Subcutaneous abdominal adipose tissue (tissue), 5 donors: Measurements from ENCODE around the gene BLACAT1.

Experiments used
- H3K27ac ChIP-seq: one replicate; pipeline ENCODE4 v1.7.0; 2013; ENCODE audit warnings: low read depth, mild to moderate bottlenecking, inconsistent platforms, low read length, moderate library complexity
- H3K27me3 ChIP-seq, 5 donors: one replicate each; pipeline ENCODE4 v1.7.0; 2013; ENCODE audit warnings: low read length in 5 of 5, inconsistent platforms in 1 of 5; ENCODE audit not compliant: control insufficient read depth in 5 of 5, insufficient read depth in 4 of 5
- H3K36me3 ChIP-seq, 5 donors: one replicate each; pipeline ENCODE4 v1.7.0; 2013; ENCODE audit warnings: low read length in 5 of 5; ENCODE audit not compliant: control insufficient read depth in 5 of 5, insufficient read depth in 5 of 5
- H3K4me1 ChIP-seq, 5 donors: one replicate each; pipeline ENCODE4 v1.7.0; 2013; ENCODE audit warnings: low read length in 5 of 5, mild to moderate bottlenecking in 3 of 5, moderate library complexity in 1 of 5; ENCODE audit not compliant: control insufficient read depth in 5 of 5, insufficient read depth in 5 of 5
- H3K4me3 ChIP-seq, 5 donors: one replicate each; pipeline ENCODE4 v1.7.0; 2013; ENCODE audit warnings: low read length in 5 of 5, low read depth in 1 of 5
- H3K9ac ChIP-seq, 5 donors: one replicate each; pipeline ENCODE4 v1.7.0; 2013; ENCODE audit warnings: low read length in 5 of 5, mild to moderate bottlenecking in 4 of 5, moderate library complexity in 3 of 5
- H3K9me3 ChIP-seq, 5 donors: one replicate each; pipeline ENCODE4 v1.7.0; 2013; ENCODE audit warnings: low read length in 5 of 5; ENCODE audit not compliant: control insufficient read depth in 5 of 5
- donor health status: healthy.
- donor health status: healthy.
- donor health status: healthy.
- donor health status: healthy.
- donor health status: healthy.

BLACAT1 gene

GRCh38 chr1:205458777-205459566, 3.1 kb upstream of the BLACAT1 start:
- Histone ChIP-seq H3K9ac (no peak overlapping the region), H3K9me3 (no peaks in the 10 kb centered on the region), H3K27me3 (peaks cover 20 to 58% (median 52%) of the 10 kb centered on the region in 5 donors)

GRCh38 chr1:205456868-205457745, 1.3 kb upstream of the BLACAT1 start:
- peaks cover 0 to 12% (median 8%) of the 10 kb centered on the region in 5 donors for H3K4me1 ChIP-seq
- H3K9me3 ChIP-seq: no peaks in the 10 kb centered on the region
- H3K27ac ChIP-seq: no peak overlapping the region
- peaks cover 33 to 76% (median 67%) of the 10 kb centered on the region in 5 donors for H3K27me3 ChIP-seq
- H3K4me3 ChIP-seq: peak overlapping the region in 2 of 5 donors; percentile 11 to 22
- H3K9ac ChIP-seq: no peak overlapping the region
- H3K36me3 ChIP-seq: no peaks in the 10 kb centered on the region

More at GRCh38 chr1:205458777-205459566, 3.1 kb upstream of the BLACAT1 start:
- Histone ChIP-seq H3K4me3 (no peak overlapping the region), H3K4me1 (peaks cover 0 to 12% (median 8%) of the 10 kb centered on the region in 5 donors), H3K27ac (no peak overlapping the region), H3K36me3 (no peaks in the 10 kb centered on the region)

GRCh38 chr1:205456383-205456867, 580 bp upstream of the BLACAT1 start:
- H3K36me3 ChIP-seq: no peaks in the 10 kb centered on the region
- no peaks in the 10 kb centered on the region for H3K9me3 ChIP-seq
- peaks cover 38 to 80% (median 70%) of the 10 kb centered on the region in 5 donors for H3K27me3 ChIP-seq
- H3K4me3 ChIP-seq: peak overlapping the region in 2 of 5 donors; percentile 11 to 22
- no peak overlapping the region for H3K9ac ChIP-seq
- peaks cover 0 to 12% (median 8%) of the 10 kb centered on the region in 5 donors for H3K4me1 ChIP-seq
- no peak overlapping the region for H3K27ac ChIP-seq

- Histone ChIP-seq H3K9ac (no peak overlapping the region), H3K27me3 (peaks cover 47 to 81% (median 72%) of the 10 kb centered on the region in 5 donors), H3K4me1 (peaks cover 0 to 12% (median 8%) of the 10 kb centered on the region in 5 donors), H3K4me3 (no peak overlapping the region), H3K36me3 (no peaks in the 10 kb centered on the region), H3K27ac (no peak overlapping the region), H3K9me3 (no peaks in the 10 kb centered on the region)
Observed at GRCh38 chr1:205454903-205455335, 926 bp downstream of the BLACAT1 start.

- H3K4me3 ChIP-seq: no peak overlapping the region
- H3K36me3 ChIP-seq: no peaks in the 10 kb centered on the region
- peaks cover 0 to 12% (median 8%) of the 10 kb centered on the region in 5 donors for H3K4me1 ChIP-seq
- H3K27ac ChIP-seq: no peak overlapping the region
- no peaks in the 10 kb centered on the region for H3K9me3 ChIP-seq
- H3K27me3 ChIP-seq: peaks cover 59 to 80% (median 69%) of the 10 kb centered on the region in 5 donors
- no peak overlapping the region for H3K9ac ChIP-seq
Observed at GRCh38 chr1:205453466-205453865, 2.4 kb downstream of the BLACAT1 start.

- Histone ChIP-seq H3K9me3 (no peaks in the 10 kb centered on the region), H3K4me1 (peaks cover 0 to 18% (median 9%) of the 10 kb centered on the region in 5 donors), H3K36me3 (no peaks in the 10 kb centered on the region), H3K9ac (no peak overlapping the region), H3K27ac (no peak overlapping the region), H3K27me3 (peaks cover 59 to 77% (median 67%) of the 10 kb centered on the region in 5 donors), H3K4me3 (no peak overlapping the region)
Observed at GRCh38 chr1:205452933-205453332, 2.9 kb downstream of the BLACAT1 start.

GRCh38 chr1:205452364-205452763, 3.5 kb downstream of the BLACAT1 start:
- H3K4me1 ChIP-seq: peaks cover 0 to 23% (median 14%) of the 10 kb centered on the region in 5 donors
- no peak overlapping the region for H3K27ac ChIP-seq
- no peaks in the 10 kb centered on the region for H3K36me3 ChIP-seq
- H3K27me3 ChIP-seq: peaks cover 59 to 71% (median 64%) of the 10 kb centered on the region in 5 donors
- no peak overlapping the region for H3K9ac ChIP-seq
- H3K4me3 ChIP-seq: no peak overlapping the region
- no peaks in the 10 kb centered on the region for H3K9me3 ChIP-seq

GRCh38 chr1:205451759-205452164, 4.1 kb downstream of the BLACAT1 start:
- Histone ChIP-seq H3K36me3 (no peaks in the 10 kb centered on the region), H3K4me1 (peaks cover 0 to 29% (median 17%) of the 10 kb centered on the region in 5 donors), H3K27me3 (peaks cover 59 to 69% (median 62%) of the 10 kb centered on the region in 5 donors), H3K27ac (no peak overlapping the region), H3K9ac (no peak overlapping the region), H3K4me3 (no peak overlapping the region), H3K9me3 (no peaks in the 10 kb centered on the region)

- peaks cover 55 to 64% (median 58%) of the 10 kb centered on the region in 5 donors for H3K27me3 ChIP-seq
- H3K36me3 ChIP-seq: no peaks in the 10 kb centered on the region
- H3K9ac ChIP-seq: no peak overlapping the region
- H3K4me3 ChIP-seq: no peak overlapping the region
- H3K9me3 ChIP-seq: no peaks in the 10 kb centered on the region
- H3K4me1 ChIP-seq: peaks cover 0 to 30% (median 16%) of the 10 kb centered on the region in 5 donors
- H3K27ac ChIP-seq: no peak overlapping the region
Observed at GRCh38 chr1:205451202-205451601, 4.6 kb downstream of the BLACAT1 start.
